ENCODE results near the gene ZNRF2. TPM values are rescaled to one million over a fixed set of nuclear protein-coding genes. Genes with fewer than 3 reads are reported as not detected.

ZNRF2 gene
- total and polyA plus RNA-seq, 2 of the 4 experiments (the other 2 are of a cell fraction), result 0.31 to 0.54 TPM

- H3K4ac ChIP-seq (ENCODE audit: low read depth, low read length), result no peak overlapping the region
- H3K18ac ChIP-seq (ENCODE audit: low read depth, low read length), result no peak overlapping the region
- no peak overlapping the region for H3K56ac ChIP-seq (ENCODE audit: extremely low read depth, insufficient read depth, low read length)
- DNase-seq, result no peak
- H3K4me3 ChIP-seq (ENCODE audit: insufficient read depth, low read depth, low read length), result no peak overlapping the region
- dilution Hi-C loops (cut with HindIII; ENCODE audit: low sequenced_read_pairs, unreplicated experiment) (no loop called here), intact Hi-C loops (cut with micrococcal nuclease) (no loop called here), in situ Hi-C loops (cut with MboI; ENCODE audit: low sequenced_read_pairs) (no loop called here)
- no peak for TF ChIP-seq SMC3 (IDR thresholded peaks at IDR 0.05; ENCODE audit: low read depth, low read length)
- TF ChIP-seq RAD21 (IDR thresholded peaks at IDR 0.05; ENCODE audit: low read length), result no peak
- H2AFZ ChIP-seq (replicated peaks; ENCODE audit: low read length, poor library complexity), result no peak overlapping the region
- no peak overlapping the region for H3K27ac ChIP-seq (ENCODE audit: insufficient read depth, low read length)
- H2AK9ac ChIP-seq (replicated peaks; ENCODE audit: low read depth, low read length, poor library complexity), result no peak overlapping the region
- ChIA-PET CTCF (no interaction called here), POLR2A (ENCODE audit: unreplicated experiment) (no interaction called here)
- no peak for ATAC-seq (ENCODE audit: low read depth)
- BruUV-seq (replicated peaks), result no TSS peak
- no peaks in the 10 kb centered on the region for H3K9me1 ChIP-seq (ENCODE audit: insufficient read depth, low read length)
- no peak overlapping the region for H2BK120ac ChIP-seq (ENCODE audit: low read depth, low read length)
- H3K4me2 ChIP-seq (ENCODE audit: low read depth, low read length), result no peak overlapping the region
- no CpG with 5 or more reads among the region's 4 CpGs for WGBS, 2 experiments (ENCODE audit: extremely low coverage in 2 of 2, insufficient read length in 1 of 2)
- H4K20me1 ChIP-seq (ENCODE audit: insufficient read depth, low read length), result no peaks in the 10 kb centered on the region
- H2BK15ac ChIP-seq (ENCODE audit: low read depth, low read length), result no peak overlapping the region
- H3K14ac ChIP-seq (replicated peaks; ENCODE audit: low read depth, low read length), result no peak overlapping the region
- no peak overlapping the region for H4K5ac ChIP-seq (ENCODE audit: low read depth, low read length)
- H4K91ac ChIP-seq (ENCODE audit: insufficient read depth, low read depth, low read length), result no peak overlapping the region
- no peak overlapping the region for H2AK5ac ChIP-seq (ENCODE audit: low read depth, low read length)
- no peak overlapping the region for H2BK20ac ChIP-seq (ENCODE audit: low read depth, low read length)
- no peaks in the 10 kb centered on the region for H3K27me3 ChIP-seq (ENCODE audit: control insufficient read depth, insufficient read depth, low read length)
- H3K23ac ChIP-seq (ENCODE audit: low read depth, low read length), result no peak overlapping the region
- no peaks in the 10 kb centered on the region for H3K9me3 ChIP-seq (ENCODE audit: control insufficient read depth, insufficient read depth, low read length)
- H3K9ac ChIP-seq (ENCODE audit: low read depth, low read length), result no peak overlapping the region
- no peaks in the 10 kb centered on the region for H3K79me1 ChIP-seq (ENCODE audit: low read depth in 1 of 2, low read length in 2 of 2)
- H3K36me3 ChIP-seq (ENCODE audit: control insufficient read depth, insufficient read depth, low read length), result no peaks in the 10 kb centered on the region
- no peak overlapping the region for H4K8ac ChIP-seq (ENCODE audit: low read depth in 2 of 2, low read length in 2 of 2)
- no peak overlapping the region for H2BK5ac ChIP-seq (ENCODE audit: low read depth, low read length, poor library complexity, severe bottlenecking)
- no peaks in the 10 kb centered on the region for H3K4me1 ChIP-seq (ENCODE audit: control insufficient read depth, insufficient read depth, low read length)
These were observed 111.3 kb downstream of the ZNRF2 start for GRCh38 chr7:30395676-30396075.

Measured in IMR-90 (cell line).